Vagina (tissue), 2 donors: ENCODE results near the gene ZNF524.

ENCODE experiments used
- POLR2AphosphoS5 ChIP-seq, 2 donors: sonication (generic); formaldehyde crosslinking; IDR thresholded peaks; one replicate each; pipeline ENCODE4 v1.9.0; 2017; ENCODE audit warnings: antibody characterized with exemption in 2 of 2, mild to moderate bottlenecking in 2 of 2, low read depth in 1 of 2; ENCODE audit not compliant: insufficient read depth in 1 of 2
- TF ChIP-seq, protein P1 (sequence below), 3 experiments: fragments of 450-650 bp in 2 of 3; fragments of 200-600 bp in 1 of 3; sonication (generic) in 1 of 3; IDR thresholded peaks; one replicate each; pipeline ENCODE4 v1.5.1; 2017 to 2019; ENCODE audit warnings: antibody characterized with exemption in 3 of 3, mild to moderate bottlenecking in 2 of 3, moderate library complexity in 2 of 3

GRCh38 chr19:55613396-55613795 lies 13.3 kb downstream of the ZNF524 start:
- TF ChIP-seq, protein P1, sequence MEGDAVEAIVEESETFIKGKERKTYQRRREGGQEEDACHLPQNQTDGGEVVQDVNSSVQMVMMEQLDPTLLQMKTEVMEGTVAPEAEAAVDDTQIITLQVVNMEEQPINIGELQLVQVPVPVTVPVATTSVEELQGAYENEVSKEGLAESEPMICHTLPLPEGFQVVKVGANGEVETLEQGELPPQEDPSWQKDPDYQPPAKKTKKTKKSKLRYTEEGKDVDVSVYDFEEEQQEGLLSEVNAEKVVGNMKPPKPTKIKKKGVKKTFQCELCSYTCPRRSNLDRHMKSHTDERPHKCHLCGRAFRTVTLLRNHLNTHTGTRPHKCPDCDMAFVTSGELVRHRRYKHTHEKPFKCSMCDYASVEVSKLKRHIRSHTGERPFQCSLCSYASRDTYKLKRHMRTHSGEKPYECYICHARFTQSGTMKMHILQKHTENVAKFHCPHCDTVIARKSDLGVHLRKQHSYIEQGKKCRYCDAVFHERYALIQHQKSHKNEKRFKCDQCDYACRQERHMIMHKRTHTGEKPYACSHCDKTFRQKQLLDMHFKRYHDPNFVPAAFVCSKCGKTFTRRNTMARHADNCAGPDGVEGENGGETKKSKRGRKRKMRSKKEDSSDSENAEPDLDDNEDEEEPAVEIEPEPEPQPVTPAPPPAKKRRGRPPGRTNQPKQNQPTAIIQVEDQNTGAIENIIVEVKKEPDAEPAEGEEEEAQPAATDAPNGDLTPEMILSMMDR (IDR thresholded peaks at IDR 0.05) = no peak
- TF ChIP-seq POLR2AphosphoS5 (IDR thresholded peaks at IDR 0.05; ENCODE audit: insufficient read depth in 1 of 2, low read depth in 1 of 2) = no peak
